ENCODE data around the gene PUS3. TPM values are rescaled to one million over a fixed set of nuclear protein-coding genes. Genes with fewer than 3 reads are reported as not detected.

The PUS3 gene, protein sequence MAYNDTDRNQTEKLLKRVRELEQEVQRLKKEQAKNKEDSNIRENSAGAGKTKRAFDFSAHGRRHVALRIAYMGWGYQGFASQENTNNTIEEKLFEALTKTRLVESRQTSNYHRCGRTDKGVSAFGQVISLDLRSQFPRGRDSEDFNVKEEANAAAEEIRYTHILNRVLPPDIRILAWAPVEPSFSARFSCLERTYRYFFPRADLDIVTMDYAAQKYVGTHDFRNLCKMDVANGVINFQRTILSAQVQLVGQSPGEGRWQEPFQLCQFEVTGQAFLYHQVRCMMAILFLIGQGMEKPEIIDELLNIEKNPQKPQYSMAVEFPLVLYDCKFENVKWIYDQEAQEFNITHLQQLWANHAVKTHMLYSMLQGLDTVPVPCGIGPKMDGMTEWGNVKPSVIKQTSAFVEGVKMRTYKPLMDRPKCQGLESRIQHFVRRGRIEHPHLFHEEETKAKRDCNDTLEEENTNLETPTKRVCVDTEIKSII
- 11.2 and 12.0 TPM in 2 replicates for total RNA-seq

DNA sequence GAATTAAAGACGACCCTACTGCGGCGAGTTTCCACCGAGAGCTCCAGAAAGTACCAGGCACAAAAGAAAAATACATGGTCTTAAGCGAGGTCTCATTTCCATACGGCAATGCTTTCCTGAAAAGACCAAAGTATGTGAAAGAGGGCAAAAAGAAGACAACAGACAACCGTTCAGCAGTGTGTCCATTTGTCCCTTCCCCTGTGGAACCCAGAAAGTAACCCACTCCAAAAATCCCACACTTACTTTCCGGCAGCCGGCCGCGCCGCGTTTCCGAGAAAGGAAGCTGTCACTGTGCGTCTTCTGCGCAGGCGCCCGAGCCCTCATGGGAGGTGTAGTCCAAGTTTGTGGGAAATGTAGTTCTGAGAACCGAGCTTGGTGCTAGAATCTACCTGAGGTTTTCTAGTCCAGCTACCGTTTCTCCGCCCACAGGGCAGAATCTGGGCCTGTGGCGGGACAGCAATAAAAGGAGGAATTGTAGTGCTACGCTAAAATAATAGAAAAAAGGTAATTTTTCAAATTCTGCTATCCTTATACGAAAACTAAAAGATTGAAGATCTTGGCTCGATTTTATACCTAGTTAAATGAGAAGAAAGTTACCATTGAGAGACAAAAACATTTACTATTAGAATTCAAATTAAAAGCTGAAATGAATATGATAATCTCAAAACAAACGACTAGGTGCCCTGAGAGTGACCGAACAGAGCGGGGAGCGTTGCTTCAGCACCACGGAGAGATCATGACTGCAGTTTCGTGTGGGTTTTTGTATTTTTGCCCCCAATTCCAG is at the start of gene PUS3:
Gene PUS3, minus strand, starts transcription at position 280 of the 784 bp plus-strand sequence. CDS start 6,922 bp downstream, outside the sequence.

GRCh38 chr11:125945797-125946520 is 43.0 kb upstream of the PUS3 start, which contains the start of gene VSIG10L2:
Gene VSIG10L2 (plus strand): TSS chr11:125946044. CDS start chr11:125946056, 12 bp downstream.

GRCh38 chr11:125903711-125904659 is 979 bp upstream of the PUS3 start, which contains the start of gene DDX25:
Gene DDX25 (plus strand): TSS chr11:125904508. CDS start chr11:125904518, 10 bp downstream.

GRCh38 chr11:125887373-125888324 is 15.4 kb downstream of the PUS3 start, which contains the start of gene HYLS1:
Gene HYLS1 (plus strand): TSS chr11:125887668. CDS start chr11:125899369, 11,701 bp downstream.

Other genes starting within 250 kb of the PUS3 start
- gene ACRV1, start 222.4 kb downstream of the PUS3 start, total RNA-seq = not detected in 2 replicates
- not detected in 2 replicates for gene PATE1, start 156.9 kb downstream of the PUS3 start, total RNA-seq
- 0.44 TPM in 1 of 2 replicates, not detected in the other for gene PATE2, start 124.4 kb downstream of the PUS3 start, total RNA-seq
- gene PATE3, start 115.1 kb downstream of the PUS3 start, total RNA-seq = not detected in 2 replicates
- not detected in 2 replicates for gene PATE4, start 69.9 kb downstream of the PUS3 start, total RNA-seq
- 3.2 and 5.9 TPM in 2 replicates for gene HYLS1, start 15.5 kb downstream of the PUS3 start, total RNA-seq
- not detected in 2 replicates for gene DDX25, start 1.3 kb upstream of the PUS3 start, total RNA-seq
- gene VSIG10L2, start 42.8 kb upstream of the PUS3 start, total RNA-seq = not detected in 2 replicates
- 17.8 and 22.9 TPM in 2 replicates for gene CDON, start 159.7 kb upstream of the PUS3 start, total RNA-seq

Measured in cardiac ventricle fibroblast (primary cell).